Ovary (tissue), 9 donors: ENCODE results near the gene NIPA2. TPM values are rescaled to one million over a fixed set of nuclear protein-coding genes. Genes with fewer than 3 reads are reported as not detected.

Experiments
- DNase-seq, 5 donors: peaks; one replicate each; pipeline ENCODE4 v3.0.0-alpha.2; 2019 to 2020
- H3K27ac ChIP-seq, 2 donors: fragments of 200-600 bp; one replicate each; pipeline versions ENCODE4 v1.5.1 to v1.8.0; 2019 to 2022
- H3K27me3 ChIP-seq: fragments of 200-600 bp; one replicate; pipeline ENCODE4 v1.8.0; 2022
- H3K36me3 ChIP-seq: fragments of 200-600 bp; sonication (generic); one replicate; pipeline ENCODE4 v1.5.1; 2019
- H3K4me1 ChIP-seq: one replicate; pipeline ENCODE4 v1.8.1; 2013; ENCODE audit warnings: mild to moderate bottlenecking, moderate library complexity; ENCODE audit not compliant: insufficient read depth
- H3K4me3 ChIP-seq: fragments of 200-600 bp; sonication (generic); one replicate; pipeline ENCODE4 v1.5.1; 2017
- H3K9me3 ChIP-seq, 2 donors: fragments of 200-600 bp in 1 of 2; sonication (generic) in 1 of 2; one replicate each; pipeline versions ENCODE4 v1.5.1 to v1.8.1; 2013 to 2019; ENCODE audit warnings: mild to moderate bottlenecking in 1 of 2, moderate library complexity in 1 of 2
- EP300 ChIP-seq: sonication (generic); formaldehyde crosslinking; IDR thresholded peaks from one replicate; pipeline ENCODE4 v1.6.1; 2017; ENCODE audit warnings: antibody characterized with exemption
- POLR2A ChIP-seq: fragments of 450-650 bp; IDR thresholded peaks from one replicate; pipeline ENCODE4 v1.6.1; 2017; ENCODE audit warnings: antibody characterized with exemption, mild to moderate bottlenecking, moderate library complexity
- WGBS, 3 donors: extraction: QIAGEN DNeasy Blood & Tissue Kit in 1 of 3; methylation state at CpG; one replicate each; pipeline versions ENCODE4 v1.1.5 to v1.1.7; 2013 to 2017; 5-methylcytosine and 5-hydroxymethylcytosine counted together
- intact Hi-C, 4 donors: fragments of 100-400 bp; cut with DNase I; formaldehyde crosslinking; loops; one replicate each; pipeline versions ENCODE4 v1.11.0 to v1.15.1; 2022 to 2023
- polyA plus RNA-seq, 2 donors: library from polyadenylated mRNA; stranded (reverse); fragments of 200-250 nt in 1 of 2; fragments of 350-450 nt in 1 of 2; fragmentation: Illumina TruSeq in 1 of 2; extraction: RNeasy Lipid Tissue Mini Kit (QIAGEN cat#74804) in 1 of 2; gene quantifications; one replicate each; pipeline ENCODE4 v1.2.3, GENCODE V29; 2013 to 2014
- total RNA-seq, 7 donors: library from RNA; depleted of rRNA in 2 of 7; stranded (reverse); fragments of >200 nt in 2 of 7; fragmentation: NEBNext Ultra II Directional in 3 of 7; extraction: Animal tissue kit (Norgen Biotek cat#: 25700) in 3 of 7; gene quantifications; one replicate each; pipeline versions ENCODE4 v1.1.0 to v1.2.4, GENCODE V29; 2016 to 2023
- TF ChIP-seq, protein P1 (sequence below), 3 donors: fragments of 450-650 bp in 2 of 3; fragments of 200-600 bp in 1 of 3; IDR thresholded peaks; one replicate each; pipeline versions ENCODE4 v1.5.1 to v1.8.0; 2016 to 2022; ENCODE audit warnings: antibody characterized with exemption in 3 of 3, mild to moderate bottlenecking in 1 of 3
- donor health status: DM: no; HTN: no; CAD: no; lungs with moderate emphysema.
- donor health status: DM: no; HTN: no; CAD: no.
- donor health status: Bipolar disorder and iron deficiency.
- donor health status: DM: yes; HTN: yes; CAD: no.
- donor health status: DM: no; HTN: no; CAD: no.
- donor health status: DM: yes; HTN: yes; CAD: no.

The NIPA2 gene
- total and polyA plus RNA-seq, 9 donors: 13.9 to 44.4 (median 30.2) TPM

- WGBS, 3 donors: 91 to 92% (median 92%) methylated on average over 11 of the region's 11 CpGs
- no peaks in the 10 kb centered on the region for H3K36me3 ChIP-seq
Measured at GRCh38 chr15:22902046-22902445, 63.6 kb downstream of the NIPA2 start.

GRCh38 chr15:22902578-22902977 lies 64.1 kb downstream of the NIPA2 start:
- WGBS, 3 donors: 69 to 75% (median 71%) methylated on average over 12 of the region's 12 CpGs
- Histone ChIP-seq H3K36me3 (no peaks in the 10 kb centered on the region), H3K9me3 (no peaks in the 10 kb centered on the region), H3K4me1 (no peaks in the 10 kb centered on the region), H3K27ac (no peak overlapping the region), H3K4me3 (no peak overlapping the region), H3K27me3 (no peaks in the 10 kb centered on the region)
- intact Hi-C loops: no loop called here
- no peak for DNase-seq
- TF ChIP-seq POLR2A (no peak), EP300 (no peak)
- TF ChIP-seq, protein P1, sequence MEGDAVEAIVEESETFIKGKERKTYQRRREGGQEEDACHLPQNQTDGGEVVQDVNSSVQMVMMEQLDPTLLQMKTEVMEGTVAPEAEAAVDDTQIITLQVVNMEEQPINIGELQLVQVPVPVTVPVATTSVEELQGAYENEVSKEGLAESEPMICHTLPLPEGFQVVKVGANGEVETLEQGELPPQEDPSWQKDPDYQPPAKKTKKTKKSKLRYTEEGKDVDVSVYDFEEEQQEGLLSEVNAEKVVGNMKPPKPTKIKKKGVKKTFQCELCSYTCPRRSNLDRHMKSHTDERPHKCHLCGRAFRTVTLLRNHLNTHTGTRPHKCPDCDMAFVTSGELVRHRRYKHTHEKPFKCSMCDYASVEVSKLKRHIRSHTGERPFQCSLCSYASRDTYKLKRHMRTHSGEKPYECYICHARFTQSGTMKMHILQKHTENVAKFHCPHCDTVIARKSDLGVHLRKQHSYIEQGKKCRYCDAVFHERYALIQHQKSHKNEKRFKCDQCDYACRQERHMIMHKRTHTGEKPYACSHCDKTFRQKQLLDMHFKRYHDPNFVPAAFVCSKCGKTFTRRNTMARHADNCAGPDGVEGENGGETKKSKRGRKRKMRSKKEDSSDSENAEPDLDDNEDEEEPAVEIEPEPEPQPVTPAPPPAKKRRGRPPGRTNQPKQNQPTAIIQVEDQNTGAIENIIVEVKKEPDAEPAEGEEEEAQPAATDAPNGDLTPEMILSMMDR (IDR thresholded peaks at IDR 0.05): no peak

More at GRCh38 chr15:22902046-22902445, 63.6 kb downstream of the NIPA2 start:
- TF ChIP-seq, protein P1 (IDR thresholded peaks at IDR 0.05): no peak
- TF ChIP-seq POLR2A (no peak), EP300 (no peak)
- Histone ChIP-seq H3K9me3 (no peaks in the 10 kb centered on the region), H3K27ac (no peak overlapping the region), H3K27me3 (no peaks in the 10 kb centered on the region), H3K4me1 (no peaks in the 10 kb centered on the region), H3K4me3 (no peak overlapping the region)
- intact Hi-C loops: no loop called here
- no peak for DNase-seq

- DNase-seq: no peak
- H3K36me3 ChIP-seq: no peaks in the 10 kb centered on the region
- TF ChIP-seq, protein P1 (IDR thresholded peaks at IDR 0.05): no peak
- no peak for TF ChIP-seq POLR2A
- no peak for TF ChIP-seq EP300
- H3K27ac ChIP-seq: no peak overlapping the region
- H3K27me3 ChIP-seq: no peaks in the 10 kb centered on the region
- intact Hi-C loops: no loop called here
- no peaks in the 10 kb centered on the region for H3K4me1 ChIP-seq
- WGBS, 3 donors: 91 to 92% (median 92%) methylated on average over 11 of the region's 11 CpGs
- no peaks in the 10 kb centered on the region for H3K9me3 ChIP-seq
- H3K4me3 ChIP-seq: no peak overlapping the region
Measured at GRCh38 chr15:22902981-22903380, 64.5 kb downstream of the NIPA2 start.

GRCh38 chr15:22903427-22903826 lies 65.0 kb downstream of the NIPA2 start:
- Histone ChIP-seq H3K36me3 (no peaks in the 10 kb centered on the region), H3K4me1 (no peaks in the 10 kb centered on the region), H3K9me3 (no peaks in the 10 kb centered on the region), H3K4me3 (no peak overlapping the region), H3K27me3 (no peaks in the 10 kb centered on the region), H3K27ac (no peak overlapping the region)
- DNase-seq: no peak
- intact Hi-C loops: no loop called here
- 89 to 92% (median 91%) methylated on average over 18 of the region's 18 CpGs for WGBS, 3 donors
- no peak for TF ChIP-seq POLR2A

- Histone ChIP-seq H3K4me3 (no peak overlapping the region), H3K27ac (no peak overlapping the region), H3K4me1 (no peaks in the 10 kb centered on the region), H3K36me3 (no peaks in the 10 kb centered on the region), H3K27me3 (no peaks in the 10 kb centered on the region), H3K9me3 (no peaks in the 10 kb centered on the region)
- 84 to 88% (median 86%) methylated on average over 18 to 19 of the region's 19 CpGs for WGBS, 3 donors
- TF ChIP-seq EP300 (no peak), POLR2A (no peak)
- TF ChIP-seq, protein P1 (IDR thresholded peaks at IDR 0.05): no peak
- DNase-seq: no peak
- intact Hi-C loops: no loop called here
Measured at GRCh38 chr15:22903961-22904534, 65.6 kb downstream of the NIPA2 start.
